ENCODE measurements around the gene NTM.

DNA sequence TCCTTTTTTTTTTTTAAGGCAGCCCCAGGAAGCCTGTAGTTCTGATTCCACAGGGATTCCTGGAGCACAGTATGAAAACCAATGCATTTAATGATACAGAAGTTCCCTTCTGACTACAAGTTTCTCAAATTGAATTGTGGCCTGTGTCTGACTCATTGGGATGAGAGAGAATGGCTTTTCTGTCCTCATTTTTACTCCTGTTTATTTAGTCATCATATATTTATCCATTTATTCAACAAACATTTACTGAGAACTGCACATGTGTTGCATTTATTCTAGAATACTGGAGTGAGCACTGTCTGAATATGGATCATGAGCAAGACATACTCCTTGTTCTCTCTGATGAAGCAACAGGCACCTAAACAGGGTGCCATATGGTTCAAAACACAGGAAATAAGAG is 231.2 kb downstream of the NTM start:
- no peak for TF ChIP-seq EZH2 (IDR thresholded peaks at IDR 0.05; ENCODE audit: insufficient read depth, poor library complexity, severe bottlenecking)
- TF ChIP-seq EZH2phosphoT487 (IDR thresholded peaks at IDR 0.05; ENCODE audit: insufficient read depth, low read depth): no peak

Measured in GM23248 (cell line).